Subcutaneous adipose tissue (tissue), 4 donors: ENCODE data around the gene FARP1. TPM values are rescaled to one million over a fixed set of nuclear protein-coding genes. Genes with fewer than 3 reads are reported as not detected.

Experiments used
- total RNA-seq, 4 donors: library from RNA; depleted of rRNA; stranded (reverse); fragments of >200 nt; gene quantifications; one replicate each; pipeline ENCODE4 v1.1.0, GENCODE V29; 2016
- TF ChIP-seq, protein P1 (sequence below): fragments of 450-650 bp; IDR thresholded peaks from one replicate; pipeline ENCODE4 v1.5.1; 2016; ENCODE audit warnings: low read depth, mild to moderate bottlenecking, control low read depth, antibody characterized with exemption, moderate library complexity

Gene FARP1
- total RNA-seq, 4 donors from 2014 or later = 24.9 to 39.9 (median 28.8) TPM

DNA sequence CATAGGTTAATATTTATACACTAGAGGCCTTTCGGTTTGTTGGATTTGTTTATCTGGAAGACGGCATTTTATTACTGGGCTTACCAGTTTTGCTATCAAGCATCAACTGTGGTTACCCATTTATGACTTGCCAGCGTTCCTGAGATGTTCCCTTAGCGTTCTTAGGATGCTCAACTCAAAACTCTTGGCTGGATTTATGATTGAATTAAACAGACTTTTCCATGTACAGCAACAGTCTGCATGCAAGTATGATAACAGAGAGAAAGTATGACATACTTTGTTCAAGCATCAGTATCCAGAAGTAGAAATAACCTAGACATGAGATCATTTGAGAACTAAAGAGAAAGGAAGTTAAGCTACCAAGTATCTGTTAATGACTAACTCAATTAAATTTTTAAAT is 64.1 kb downstream of the FARP1 start:
- TF ChIP-seq, protein P1, sequence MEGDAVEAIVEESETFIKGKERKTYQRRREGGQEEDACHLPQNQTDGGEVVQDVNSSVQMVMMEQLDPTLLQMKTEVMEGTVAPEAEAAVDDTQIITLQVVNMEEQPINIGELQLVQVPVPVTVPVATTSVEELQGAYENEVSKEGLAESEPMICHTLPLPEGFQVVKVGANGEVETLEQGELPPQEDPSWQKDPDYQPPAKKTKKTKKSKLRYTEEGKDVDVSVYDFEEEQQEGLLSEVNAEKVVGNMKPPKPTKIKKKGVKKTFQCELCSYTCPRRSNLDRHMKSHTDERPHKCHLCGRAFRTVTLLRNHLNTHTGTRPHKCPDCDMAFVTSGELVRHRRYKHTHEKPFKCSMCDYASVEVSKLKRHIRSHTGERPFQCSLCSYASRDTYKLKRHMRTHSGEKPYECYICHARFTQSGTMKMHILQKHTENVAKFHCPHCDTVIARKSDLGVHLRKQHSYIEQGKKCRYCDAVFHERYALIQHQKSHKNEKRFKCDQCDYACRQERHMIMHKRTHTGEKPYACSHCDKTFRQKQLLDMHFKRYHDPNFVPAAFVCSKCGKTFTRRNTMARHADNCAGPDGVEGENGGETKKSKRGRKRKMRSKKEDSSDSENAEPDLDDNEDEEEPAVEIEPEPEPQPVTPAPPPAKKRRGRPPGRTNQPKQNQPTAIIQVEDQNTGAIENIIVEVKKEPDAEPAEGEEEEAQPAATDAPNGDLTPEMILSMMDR = no peak

DNA sequence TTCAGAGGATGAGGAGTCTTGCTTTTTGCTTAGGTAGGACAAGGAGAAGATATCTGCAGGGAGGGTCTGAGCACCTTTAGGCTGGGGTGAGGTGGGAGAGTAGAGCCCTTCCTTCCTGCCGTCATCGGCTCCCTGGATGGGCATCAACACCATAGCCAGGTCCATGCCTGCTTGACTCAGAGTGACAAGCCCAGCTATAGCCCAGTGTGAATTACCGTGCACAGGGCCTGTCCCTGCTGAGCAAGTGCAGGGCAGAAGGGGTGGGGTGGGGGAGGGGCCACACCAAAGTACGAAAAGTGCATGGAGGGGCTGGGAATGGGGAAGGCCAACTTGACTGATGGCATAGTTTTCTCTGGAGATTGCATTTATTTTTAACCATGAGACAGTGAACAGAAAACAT is 64.5 kb downstream of the FARP1 start:
- TF ChIP-seq, protein P1 = no peak

DNA sequence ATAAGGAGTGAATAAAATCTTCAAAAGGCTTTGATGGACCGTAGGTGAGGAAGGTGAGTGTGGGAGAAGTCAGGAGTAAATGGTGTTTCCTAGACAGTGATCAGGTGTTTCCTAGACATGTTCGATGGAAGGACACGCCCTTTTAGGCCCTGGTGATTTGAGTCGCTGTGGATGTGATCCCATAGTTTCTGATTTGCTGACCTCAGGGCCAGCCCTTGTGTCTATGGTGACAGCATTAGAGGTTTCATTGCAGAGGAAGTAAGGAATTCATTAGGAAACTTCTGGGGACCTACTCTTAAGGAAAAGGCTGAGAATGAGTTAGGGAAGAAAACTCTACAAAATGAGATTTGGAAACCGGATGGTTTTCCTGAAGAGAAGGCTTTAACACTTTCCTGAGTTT is 65.7 kb downstream of the FARP1 start:
- TF ChIP-seq, protein P1 = no peak

DNA sequence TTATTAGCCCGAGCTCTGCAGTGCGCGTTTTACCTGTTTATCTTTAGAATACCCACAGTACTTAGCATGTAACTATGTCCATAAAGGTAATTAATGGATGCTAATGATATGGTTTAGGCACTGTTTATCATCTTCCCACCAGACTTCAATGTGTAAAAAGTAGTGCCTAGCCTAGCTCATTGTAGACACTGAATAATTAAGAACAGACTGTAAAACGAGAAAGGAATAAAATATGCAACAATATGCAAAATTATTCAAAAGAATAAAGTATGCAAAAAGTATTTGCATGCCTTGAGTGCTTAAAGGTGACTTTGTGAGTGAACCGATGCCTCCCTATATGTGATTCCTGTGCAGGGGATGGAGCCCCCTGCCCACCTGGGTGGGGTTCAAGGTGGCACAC is 69.9 kb downstream of the FARP1 start:
- TF ChIP-seq, protein P1 = no peak

DNA sequence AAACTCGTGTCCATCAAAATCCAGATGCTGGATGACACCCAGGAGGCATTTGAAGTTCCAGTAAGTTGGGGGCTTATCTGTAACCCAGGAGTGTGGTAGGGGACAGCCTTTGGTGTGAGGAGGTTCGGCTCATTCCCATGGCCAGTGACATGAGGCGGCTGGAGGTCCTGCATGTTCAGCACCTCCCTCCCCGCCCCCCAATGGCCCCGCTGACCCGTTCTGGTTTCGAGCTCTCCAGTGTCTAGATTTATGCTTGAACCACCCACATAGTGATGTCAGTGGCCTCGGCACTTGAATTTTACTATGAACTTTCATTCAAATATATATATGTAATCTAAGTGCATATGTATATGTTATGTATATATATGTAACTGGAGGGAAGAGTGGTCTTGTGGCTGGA is 70.5 kb downstream of the FARP1 start:
- TF ChIP-seq, protein P1 = no peak

DNA sequence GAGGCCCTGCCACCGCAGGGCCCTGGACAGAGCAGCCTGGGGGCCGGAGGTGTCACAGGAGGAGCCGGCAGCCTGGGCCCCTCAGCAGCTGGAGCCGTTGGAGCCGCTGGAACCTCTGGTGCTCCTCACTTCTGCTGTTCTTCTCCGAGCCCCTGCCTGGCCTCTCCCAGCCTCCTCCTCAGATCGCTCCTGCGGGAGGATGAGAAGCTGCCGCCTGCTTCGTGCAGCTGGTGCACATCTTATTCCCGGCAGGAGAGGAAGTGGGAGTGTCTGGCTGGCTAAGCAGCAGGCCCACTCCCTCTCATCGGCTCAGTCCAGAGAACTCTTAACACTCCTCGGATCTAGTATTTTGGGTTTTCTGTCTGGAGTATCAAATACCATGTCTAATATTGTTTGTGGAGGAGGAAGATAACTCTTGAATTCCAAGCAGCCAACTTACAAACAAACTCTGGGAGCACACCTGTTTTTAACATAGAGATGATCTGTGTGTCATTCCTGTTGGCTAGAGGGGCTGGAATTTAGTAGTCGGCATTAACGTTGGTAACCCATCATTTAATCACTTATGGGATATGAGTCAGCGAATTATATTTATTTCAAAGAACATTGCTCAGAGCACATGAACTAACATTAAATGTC is 71.2 kb downstream of the FARP1 start:
- TF ChIP-seq, protein P1 = no peak

DNA sequence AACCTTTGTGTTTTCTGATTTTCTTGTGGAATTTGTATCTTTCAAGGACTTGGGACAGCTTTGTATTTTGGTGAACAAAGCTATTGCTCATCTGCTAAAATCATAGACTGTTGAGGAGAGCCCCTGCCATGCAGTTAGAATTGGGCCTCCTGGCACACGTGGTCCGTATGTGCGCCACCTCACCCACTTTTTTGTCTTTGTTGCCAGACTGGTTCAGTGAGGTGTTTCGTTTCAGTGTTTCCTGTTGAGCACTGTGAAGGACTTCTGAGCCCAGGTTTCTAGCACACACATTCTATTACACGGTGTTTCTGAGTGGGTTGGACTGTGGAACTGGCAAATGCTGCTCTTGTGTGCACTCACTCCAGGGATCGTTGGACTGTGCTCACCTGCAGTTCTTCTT is 71.8 kb downstream of the FARP1 start:
- TF ChIP-seq, protein P1 = no peak
